EH (cell line): ENCODE measurements around the gene VIPR2.

Source experiments
- DNase-seq: peaks from one replicate; pipeline ENCODE4 v3.0.0-alpha.2; 2015; ENCODE audit warnings: low read depth

Gene VIPR2

DNA sequence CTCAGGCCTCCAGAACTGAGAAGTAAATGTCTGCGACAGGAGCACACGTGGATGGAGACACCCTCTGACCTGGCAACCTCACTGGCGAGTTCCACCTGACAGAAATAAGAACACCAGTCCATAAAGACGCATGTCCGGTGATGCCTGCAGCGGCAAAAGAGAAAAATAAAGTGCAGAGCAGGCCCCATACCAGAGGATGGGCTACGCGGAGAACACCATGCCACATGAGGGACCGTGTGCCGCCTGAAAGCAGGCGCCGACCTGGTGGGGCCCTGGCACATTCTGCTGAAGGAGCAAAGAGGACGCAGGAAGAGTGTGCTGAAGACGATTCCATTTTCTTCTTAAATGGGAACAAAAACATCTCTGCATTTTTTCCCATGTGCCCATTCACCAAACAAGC is 105.0 kb downstream of the VIPR2 start:
- DNase-seq = no peak

DNA sequence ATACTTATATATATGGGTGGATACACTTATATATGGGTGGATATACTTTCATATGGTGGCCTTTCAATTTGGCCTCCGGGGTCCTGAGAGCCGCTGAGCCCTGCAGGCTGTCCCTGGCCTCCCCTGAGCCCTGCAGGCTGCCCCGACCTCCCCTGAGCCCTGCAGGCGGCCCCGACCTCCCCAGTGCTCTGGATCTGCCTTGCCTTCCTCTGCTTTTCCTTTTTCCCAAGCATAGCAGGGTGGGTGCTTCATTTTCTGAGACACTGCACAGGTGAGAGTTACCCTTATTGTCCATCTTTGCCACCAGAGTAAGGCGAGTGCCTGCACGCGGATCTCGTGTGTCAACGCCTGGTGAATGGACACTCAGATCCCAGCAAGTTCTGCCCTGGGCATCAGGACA is 106.6 kb downstream of the VIPR2 start:
- no peak for DNase-seq

DNA sequence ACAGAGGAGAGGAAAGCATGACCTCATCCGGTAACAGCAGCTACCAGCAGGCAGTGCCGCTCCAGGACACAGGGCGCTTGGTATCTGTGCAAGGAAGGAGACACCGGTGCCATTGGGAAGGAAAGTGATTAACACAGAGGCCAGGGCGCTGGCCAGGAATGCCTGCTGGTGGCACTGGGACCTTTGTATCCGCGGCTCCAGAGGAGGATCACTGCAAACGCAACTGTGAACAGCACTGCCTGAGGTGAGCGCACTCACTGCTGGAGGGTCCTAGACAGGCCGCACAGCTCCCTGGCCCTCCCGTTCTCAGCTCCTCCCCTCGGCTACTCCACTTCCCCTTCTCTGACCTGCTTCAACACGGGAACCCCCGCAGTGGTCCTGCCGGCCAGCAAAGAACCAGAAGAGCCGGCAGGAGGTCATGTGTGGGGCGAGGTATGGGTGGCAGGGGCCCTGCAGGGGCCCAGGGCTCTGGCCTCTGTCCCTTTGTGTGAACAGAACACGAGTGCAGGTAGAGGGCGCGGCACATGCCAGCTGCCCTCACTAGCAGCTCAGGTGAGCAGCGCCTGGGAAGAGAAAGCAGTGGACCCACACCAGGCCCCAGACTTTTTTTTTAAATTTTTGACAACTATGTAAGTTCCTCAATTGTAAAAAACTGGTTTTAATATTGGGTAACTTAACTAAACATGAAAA is 107.6 kb downstream of the VIPR2 start:
- DNase-seq = no peak

DNA sequence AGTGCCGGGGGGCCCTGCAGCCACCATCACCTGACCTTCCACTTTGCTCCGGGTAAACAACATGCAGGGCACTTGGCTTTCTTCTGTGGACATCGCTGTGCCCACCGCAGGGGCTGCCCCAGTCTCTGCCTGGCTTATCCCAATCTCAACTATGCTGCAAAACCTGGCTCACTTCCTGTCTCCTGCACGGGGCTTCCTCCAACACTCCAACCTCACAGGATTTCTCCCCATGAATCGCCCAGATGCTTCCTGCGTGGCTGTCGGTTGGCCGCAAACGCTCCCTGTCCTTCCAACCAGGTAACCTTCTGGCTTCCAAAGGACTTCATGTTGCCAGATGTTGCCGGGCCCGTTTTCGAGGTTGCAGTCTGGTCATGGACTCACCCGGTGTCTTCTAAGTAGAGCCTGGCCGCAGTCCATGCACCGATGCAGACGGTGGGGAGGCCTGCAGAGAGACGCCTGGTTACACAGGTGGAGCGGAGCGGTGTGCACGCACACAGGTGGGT is 109.0 kb downstream of the VIPR2 start:
- no peak for DNase-seq

DNA sequence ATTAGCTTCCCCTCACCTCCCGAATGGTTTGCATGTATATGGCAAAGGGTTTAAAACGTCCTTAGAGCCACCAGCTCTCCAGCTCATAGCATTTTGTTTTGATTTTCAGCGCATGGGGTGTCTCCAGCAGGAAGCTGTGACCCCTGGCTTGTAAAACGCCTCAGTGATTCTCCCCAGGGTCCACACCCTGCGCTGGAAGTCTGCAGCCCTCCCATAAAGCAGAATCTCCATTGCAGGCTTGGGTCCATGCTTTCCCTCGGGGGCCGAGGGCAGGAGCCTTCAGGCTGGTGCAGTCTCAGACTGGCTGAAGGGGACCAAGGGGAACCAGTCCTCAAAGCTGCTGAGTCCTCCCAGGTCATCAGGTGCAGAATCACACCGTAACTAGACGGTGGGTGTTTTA is 109.7 kb downstream of the VIPR2 start:
- DNase-seq = no peak

DNA sequence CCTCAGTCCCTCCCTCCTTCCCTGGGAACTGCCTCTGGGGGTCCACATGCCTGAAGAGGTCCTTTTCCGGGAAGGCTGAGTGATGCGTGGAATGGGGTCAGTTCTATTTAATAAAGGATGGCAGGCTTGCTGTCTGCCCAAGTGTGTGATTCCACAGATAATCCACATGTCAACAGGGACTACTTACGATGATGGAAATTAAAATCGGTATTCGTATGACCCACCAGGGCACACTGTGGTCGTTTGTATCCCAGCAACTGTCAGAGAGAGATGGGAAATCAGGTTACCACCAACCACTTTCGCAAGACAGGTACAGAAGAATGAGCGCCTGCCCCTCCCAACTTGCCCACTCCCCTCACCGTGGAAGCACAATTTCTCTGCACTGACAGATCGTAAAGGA is 110.3 kb downstream of the VIPR2 start:
- DNase-seq = no peak

DNA sequence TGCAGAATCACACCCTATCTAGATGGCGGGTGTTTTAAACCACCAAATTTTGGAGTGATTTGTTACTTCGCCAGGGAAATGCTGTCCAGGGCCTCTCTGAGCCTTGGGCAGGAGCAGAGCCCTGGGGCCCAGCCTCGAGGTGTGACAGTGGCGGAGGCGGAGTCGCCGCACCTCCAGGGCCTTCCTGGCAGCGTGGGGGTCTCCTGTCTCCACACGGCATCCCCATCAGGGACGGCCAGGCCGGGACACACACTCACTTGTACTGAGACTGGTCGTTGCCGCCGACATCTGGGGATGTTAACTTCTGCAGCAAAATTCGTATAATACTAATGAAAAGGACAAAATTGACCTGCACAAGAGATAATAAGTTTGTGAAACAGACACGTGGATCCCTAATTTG is 110.7 kb downstream of the VIPR2 start:
- DNase-seq = no peak

DNA sequence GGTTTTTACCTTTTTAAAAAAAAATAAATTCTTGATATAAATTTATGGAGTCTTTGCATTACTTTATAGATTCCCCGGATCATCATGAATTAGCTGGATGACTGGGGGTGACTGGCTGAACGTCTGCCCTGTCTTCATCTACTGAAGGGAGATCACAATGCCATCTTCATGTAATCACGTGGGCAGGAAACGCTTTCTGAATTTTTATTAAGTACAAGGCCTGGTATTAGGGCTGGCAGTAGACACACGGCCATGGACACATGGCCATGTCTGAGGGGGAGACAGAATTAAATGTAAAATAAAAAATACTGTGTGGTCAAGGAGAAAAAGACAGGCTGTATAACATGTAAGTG is 111.2 kb downstream of the VIPR2 start:
- DNase-seq = no peak

DNA sequence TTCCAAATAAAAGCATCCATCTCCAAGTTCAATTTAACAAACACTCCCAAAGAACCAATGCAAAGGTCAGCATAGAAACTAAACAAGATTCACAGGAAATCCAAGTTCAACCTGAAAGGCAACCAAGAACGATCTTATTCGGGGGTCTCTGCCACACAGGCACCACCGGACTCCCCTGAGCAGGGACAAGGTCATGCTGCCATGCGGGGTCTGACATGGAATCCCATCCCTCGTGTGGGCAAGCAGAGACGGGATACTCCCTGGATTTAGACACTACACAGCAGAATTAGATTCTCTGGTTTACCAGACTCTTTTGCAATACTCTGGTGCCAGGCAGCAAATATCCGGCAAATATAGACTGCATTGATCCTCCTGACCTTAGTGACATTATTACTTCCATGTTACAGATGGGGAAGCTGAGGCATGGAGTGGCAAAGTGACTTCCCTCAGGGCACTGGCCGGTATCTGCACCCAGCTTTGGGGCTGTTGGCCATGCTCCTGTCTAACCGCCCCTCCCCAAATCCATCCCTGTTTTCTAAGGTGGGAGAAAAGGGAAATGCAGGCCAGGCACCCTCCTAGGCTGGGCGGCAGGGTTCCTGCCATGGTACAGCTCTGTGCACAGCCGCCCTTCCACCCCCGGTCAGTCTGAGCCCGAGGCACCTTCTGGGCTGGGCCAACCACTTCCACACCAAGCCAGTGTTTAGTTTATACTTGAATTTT is 111.8 kb downstream of the VIPR2 start:
- no peak for DNase-seq

DNA sequence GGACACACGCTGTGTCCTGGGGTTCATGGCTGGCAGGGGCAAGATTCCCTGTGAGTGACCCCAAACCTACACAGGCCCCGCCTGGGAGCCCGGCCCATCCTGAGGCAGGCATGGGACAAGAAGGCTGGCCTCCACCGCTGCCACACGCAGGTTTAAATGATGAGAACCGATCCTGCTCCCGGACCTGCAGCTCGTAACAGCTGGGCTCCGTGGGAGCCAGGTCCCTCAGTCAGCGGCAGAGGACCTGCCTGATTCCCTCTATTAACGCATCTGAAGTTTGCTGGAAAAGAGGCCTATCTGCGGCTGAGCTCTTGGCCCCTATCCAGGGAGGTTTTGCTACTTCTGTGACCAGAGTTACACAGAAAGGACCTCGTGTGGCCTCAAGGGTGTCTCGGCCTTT is 112.3 kb downstream of the VIPR2 start:
- no peak for DNase-seq

DNA sequence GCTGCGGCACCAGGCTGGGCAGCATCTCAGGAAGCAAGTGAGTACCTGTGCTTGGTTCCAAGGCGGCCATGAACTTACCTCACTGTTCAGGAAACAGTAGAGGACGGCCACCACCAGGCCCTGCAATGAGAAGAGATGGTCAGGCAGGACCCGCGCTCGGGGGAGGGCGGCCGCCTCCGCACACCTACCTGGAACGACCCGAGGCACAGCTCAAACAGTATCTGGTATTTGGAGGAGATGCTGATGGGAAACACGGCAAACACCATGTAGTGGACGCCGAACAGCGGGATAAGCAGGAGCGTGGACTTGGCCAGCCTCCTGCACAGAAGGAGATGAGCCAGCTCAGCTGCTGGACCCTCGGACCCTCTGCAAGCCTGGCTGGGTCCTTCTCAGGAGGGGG is 112.9 kb downstream of the VIPR2 start:
- no peak for DNase-seq

DNA sequence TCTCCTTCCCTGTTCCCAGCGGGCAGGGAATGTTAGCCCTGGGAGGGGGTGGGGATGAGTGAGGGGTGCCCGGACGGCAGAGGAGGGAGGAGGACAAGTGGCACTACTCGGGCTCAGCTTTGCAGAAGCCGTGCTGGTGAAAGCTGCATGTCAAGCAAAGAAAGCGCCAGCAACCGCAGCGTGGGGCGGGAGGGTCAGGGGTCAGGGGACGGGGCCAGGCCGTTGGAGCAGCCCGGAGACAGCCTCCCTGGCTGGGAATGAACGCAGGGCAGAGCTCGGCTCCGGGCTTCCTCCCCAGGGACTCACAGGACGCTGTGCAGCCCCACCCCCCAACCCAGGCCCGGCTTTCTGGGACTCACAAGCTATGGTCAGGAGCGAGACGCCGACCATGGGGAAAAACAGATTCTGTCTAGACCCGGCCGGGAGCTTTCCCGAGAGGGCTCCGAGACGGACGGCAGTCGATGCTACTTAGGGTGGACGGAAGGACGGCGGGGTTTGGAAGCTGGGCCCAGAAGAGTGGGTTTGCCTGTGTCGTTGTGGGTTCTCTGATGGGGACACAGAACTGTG is 113.4 kb downstream of the VIPR2 start:
- DNase-seq = no peak

DNA sequence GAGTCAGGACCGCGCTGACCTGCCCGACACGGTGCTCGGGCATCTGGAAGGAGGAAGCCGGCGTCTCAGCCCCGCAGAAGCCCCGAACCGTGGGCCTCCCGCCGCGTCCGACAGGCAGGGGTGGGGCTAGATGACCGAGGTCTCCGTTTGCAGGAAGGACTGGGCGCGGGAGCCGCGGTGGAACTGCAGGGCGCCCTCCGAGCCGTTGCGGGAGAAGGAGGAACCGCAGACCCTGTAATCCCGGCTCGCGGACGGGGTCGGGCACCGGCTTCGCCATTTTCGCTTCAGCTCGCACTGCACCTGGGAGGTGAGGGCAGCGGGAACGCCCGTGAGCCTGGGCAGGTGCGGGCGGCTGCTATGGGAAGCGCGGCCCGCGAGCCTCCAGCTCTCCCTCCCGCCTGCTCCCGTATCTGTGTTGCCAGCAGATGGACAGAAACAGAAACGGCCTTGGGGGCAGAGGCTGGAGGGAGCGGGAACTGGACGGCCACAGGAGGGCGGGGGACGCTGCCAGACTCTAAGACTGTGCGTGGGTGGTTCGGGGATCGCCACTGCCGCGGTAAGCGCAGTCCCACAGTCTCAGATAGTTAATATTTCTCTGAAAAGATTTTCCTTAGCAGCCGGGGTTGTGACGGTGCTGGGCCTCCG is 114.1 kb downstream of the VIPR2 start:
- DNase-seq = no peak

DNA sequence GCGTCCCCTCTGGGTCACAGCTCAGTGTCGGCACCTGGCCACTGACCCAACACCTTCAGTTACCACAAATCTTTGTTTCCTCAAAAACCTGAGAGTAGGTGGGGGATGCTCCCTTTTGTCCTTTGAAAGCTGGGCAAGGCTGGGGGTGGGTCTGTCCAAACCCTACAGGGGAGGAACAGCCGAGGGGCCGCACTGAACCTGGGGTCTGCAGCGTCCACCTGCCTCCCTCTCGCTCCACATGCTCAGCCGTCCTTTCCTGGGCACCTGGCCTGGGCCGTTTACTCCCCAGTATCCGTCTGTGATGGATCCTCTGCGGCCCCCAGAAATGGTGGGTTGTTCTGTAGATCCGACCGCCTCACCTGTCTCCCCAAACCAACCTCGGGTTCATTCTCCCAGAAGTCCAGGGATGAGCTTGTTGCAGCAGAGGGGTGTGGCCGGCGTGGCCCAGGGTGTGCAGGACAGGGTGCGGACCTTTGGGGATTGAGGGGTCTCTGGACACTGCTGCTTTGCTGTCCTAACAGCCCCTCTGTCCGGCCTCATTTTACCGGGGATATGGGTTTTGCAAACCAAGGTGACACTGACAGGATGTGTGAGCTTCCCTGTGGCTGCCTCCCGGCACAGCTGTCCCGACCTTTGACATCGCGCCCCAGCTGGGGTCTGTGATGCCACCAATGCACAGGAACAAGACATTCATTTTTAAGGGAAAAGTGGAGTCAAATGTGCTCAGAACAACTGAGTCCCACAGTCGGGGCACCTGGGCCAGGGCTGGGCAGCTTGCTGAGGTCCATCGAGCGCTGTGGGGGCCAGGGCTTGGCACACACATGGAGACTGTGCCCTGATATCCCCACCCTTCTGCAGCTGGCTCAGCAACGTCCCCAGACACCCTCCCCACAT is 115.9 kb downstream of the VIPR2 start:
- DNase-seq = no peak

DNA sequence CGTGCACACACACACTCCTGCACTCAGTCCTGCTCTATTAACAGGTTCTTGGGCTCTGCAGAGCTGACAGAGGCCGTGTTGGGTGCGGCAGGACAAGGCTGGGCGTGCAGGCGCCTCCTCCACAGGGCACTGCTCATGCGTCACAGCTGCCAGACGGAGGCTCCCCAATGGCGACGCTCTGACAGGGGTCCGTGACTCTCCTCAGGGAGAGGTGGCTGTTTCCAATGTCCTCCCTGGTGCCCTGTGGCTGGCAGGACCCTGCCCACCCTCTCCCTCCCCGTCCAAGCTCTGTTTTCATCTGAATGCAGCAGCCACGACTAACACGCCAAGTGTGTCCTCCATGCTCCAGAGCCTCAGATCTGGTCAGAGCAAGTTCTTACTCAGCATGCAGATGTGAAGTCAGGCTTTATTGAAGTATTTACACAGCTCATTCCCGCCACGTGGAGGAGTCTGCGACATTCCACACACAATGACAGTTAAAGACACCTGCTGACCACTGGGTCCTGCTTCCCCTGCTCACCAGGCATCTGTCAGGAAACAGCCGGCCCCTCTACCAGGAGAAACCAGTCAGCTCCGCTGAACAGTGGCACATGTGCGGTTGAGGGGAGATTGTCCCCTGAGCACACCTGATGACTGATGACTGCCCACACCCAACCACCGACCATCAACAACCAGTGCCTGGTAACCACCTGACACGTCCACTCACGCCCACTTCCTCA is 116.7 kb downstream of the VIPR2 start:
- no peak for DNase-seq

DNA sequence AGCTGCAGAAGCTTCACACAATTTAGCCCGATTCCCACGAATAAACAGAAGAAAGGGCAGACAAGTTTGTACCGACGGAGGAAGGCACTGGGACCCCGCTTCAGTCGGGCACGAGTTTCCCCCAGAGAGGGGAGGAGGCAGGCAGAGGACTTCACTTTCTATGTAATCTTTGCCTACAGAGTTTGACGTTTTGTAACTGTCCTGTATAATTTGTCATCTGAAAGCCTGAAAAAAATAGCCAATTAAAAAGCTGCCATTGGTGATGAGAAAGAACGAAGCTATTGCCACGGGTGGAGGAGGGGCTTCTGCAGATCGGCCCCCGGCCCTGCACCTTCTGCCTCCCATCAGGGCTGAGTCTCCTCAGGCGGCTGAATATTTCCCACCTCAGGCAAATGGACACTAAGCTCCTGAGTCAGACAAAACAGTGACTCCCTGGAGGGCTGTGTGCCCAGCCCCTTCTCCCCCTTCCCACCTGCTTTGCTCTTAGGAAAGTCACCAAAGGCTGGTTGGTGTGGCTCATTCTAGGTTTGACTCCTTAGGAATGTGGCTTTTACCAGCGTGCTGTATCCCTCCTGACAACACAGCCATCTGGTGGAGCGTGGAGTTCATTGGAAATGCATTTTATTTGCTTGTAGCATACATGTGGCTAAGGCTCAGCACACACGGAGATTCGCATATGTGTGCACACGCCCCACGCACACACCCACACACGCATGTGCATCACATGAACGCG is 117.4 kb downstream of the VIPR2 start:
- DNase-seq = no peak

DNA sequence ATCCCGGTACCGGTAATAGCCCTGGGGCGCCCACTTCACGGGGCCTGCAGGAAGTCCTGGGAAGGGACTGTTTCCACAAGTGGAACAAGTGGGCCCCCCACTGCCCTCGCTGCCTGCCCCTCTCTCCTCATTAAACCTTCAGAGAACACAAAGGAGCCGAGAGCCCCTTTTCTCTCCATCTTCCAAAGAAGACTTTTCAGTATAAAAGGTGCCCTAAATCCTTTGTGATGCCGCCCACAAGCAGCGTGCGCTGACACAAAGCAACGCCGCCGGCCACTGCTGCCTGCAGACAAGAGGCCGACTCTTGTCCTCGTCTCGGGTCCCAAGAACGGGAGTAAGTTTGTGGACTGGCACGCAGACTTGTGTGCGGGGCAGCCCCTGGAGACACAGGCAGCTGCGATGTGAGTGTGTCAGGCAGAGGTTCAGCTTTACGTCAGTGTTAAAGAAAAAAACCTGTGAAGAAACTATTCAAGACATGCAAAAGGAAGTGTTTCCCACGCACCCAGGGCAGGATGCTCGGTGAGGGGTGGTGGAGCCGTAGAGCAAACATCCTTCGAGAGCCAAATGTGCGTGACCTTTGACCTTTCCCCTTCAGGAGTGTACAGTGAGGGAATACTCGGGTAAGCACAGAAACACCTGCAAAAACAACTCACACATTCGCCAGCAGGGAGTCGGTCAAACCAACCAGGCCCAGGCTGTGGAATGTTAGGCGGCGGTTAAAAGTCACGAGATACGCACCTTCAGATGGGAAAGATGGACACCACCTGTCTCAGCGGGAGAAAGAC is 118.2 kb downstream of the VIPR2 start:
- DNase-seq = no peak

DNA sequence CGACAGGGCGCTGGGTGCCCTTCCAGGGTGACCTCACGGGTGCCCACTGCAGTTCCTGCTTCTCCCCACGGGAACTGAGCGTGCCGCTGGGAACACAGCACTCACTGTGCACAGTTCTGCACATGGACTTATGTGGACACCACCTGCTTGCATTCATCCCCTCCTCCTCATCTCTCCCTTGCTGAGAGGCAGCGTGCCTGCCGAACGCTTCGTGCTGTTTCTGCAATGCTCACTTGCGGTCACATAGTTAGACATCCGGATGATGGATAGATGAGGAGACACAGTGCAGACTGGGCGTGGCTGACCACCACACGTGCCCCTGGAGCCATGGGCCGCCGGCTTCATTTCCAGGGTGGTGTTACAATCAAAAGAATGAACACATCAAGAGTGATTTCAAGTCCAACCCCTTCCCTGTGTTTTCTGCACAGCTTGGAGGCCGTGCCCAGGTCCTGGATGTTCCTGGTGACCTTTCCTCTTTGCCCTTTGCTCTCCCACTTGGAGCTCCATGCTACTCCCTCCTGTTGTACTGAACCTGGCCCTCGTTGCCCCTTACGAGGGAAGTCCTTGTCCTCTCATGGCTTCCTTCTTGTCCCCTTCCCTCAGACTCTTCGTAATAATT is 119.4 kb downstream of the VIPR2 start:
- no peak for DNase-seq

DNA sequence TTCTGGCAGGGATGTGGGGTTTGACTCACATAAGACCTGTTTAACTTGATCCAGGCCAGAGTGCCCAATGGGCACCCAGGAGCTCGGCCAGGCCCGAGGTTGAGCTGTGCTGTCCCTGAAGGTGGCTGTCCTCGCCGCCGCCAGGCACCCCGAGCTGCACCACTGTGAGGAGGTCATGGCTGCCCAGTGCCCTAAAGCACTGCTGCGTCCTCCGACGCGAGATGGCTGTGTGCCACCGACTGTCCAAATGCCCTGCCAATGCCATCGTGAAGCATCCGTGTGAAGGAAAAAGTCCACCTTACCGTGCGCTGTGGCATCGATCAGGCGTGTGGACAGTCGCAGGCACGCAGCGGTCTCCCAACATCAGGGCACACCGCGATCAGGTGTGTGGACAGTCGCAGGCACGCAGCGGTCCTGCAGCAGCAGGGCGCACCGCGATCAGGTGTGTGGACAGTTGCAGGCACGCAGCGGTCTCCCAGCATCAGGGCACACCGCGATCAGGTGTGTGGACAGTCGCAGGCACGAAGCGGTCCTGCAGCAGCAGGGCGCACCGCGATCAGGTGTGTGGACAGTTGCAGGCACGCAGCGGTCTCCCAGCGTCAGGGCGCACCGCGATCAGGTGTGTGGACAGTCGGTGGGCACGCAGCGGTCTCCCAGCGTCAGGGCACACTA is 120.3 kb downstream of the VIPR2 start:
- no peak for DNase-seq
